PC-9 (cell line): ENCODE measurements around the gene EFEMP2. TPM values are rescaled to one million over a fixed set of nuclear protein-coding genes. Genes with fewer than 3 reads are reported as not detected.

ENCODE experiments used
- BruUV-seq: library from RNA; stranded (reverse); fragments of 400-500 nt; replicated peaks from 2 replicates; lab custom pipeline; 2021; lab: Mats Ljungman, UMichigan
- CTCF ChIA-PET: fragments of 300-600 bp; sonication (Branson Sonifier 250); formaldehyde crosslinking; loops from one replicate; lab custom pipeline; 2022; ENCODE audit warnings: antibody characterized with exemption; lab: Charles Lee
- POLR2A ChIA-PET: fragments of 300-600 bp; sonication (Branson Sonifier 250); formaldehyde crosslinking; loops from one replicate; lab custom pipeline; 2022; ENCODE audit warnings: antibody characterized with exemption; ENCODE audit not compliant: unreplicated experiment; lab: Charles Lee
- DNase-seq, 2 experiments: peaks; one replicate each; pipeline versions ENCODE4 v3.0.0 to v3.0.0-alpha.2; 2015 to 2022; ENCODE audit warnings: mixed read lengths in 1 of 2
- H2AFZ ChIP-seq: fragments of 200-600 bp; sonication (generic); 2 replicates; pipeline ENCODE4 v1.8.1; 2017; ENCODE audit warnings: antibody characterized with exemption
- H3F3A ChIP-seq: fragments of 200-600 bp; sonication (generic); 2 replicates; pipeline ENCODE4 v1.8.1; 2017; ENCODE audit warnings: antibody characterized with exemption, mild to moderate bottlenecking, low read depth; ENCODE audit not compliant: insufficient read depth
- H3K27ac ChIP-seq: fragments of 200-600 bp; sonication (generic); 2 replicates; pipeline ENCODE4 v1.6.1; 2016; ENCODE audit warnings: mixed run types
- H3K27me3 ChIP-seq: fragments of 200-600 bp; sonication (generic); 2 replicates; pipeline ENCODE4 v1.6.1; 2016; ENCODE audit warnings: low read depth, mixed run types; ENCODE audit not compliant: insufficient read depth
- H3K36me3 ChIP-seq: fragments of 200-600 bp; sonication (generic); 2 replicates; pipeline ENCODE4 v1.6.1; 2016; ENCODE audit warnings: low read depth, mixed run types
- H3K4me1 ChIP-seq: fragments of 200-600 bp; sonication (generic); replicated peaks from 2 replicates; pipeline ENCODE4 v1.6.1; 2016; ENCODE audit warnings: mixed run types; ENCODE audit not compliant: insufficient read depth
- H3K4me2 ChIP-seq: fragments of 200-600 bp; sonication (generic); 2 replicates; pipeline ENCODE4 v1.6.1; 2017; ENCODE audit warnings: mixed run types
- H3K4me3 ChIP-seq: fragments of 200-600 bp; sonication (generic); 2 replicates; pipeline ENCODE4 v1.6.1; 2016; ENCODE audit warnings: mixed run types
- H3K79me2 ChIP-seq: fragments of 200-600 bp; sonication (generic); 2 replicates; pipeline ENCODE4 v1.6.1; 2017; ENCODE audit warnings: low read depth, mixed run types
- H3K9me2 ChIP-seq: fragments of 200-600 bp; sonication (generic); 2 replicates; pipeline ENCODE4 v1.8.1; 2017; ENCODE audit warnings: mild to moderate bottlenecking; ENCODE audit not compliant: insufficient read depth
- H3K9me3 ChIP-seq: fragments of 200-600 bp; sonication (generic); 2 replicates; pipeline ENCODE4 v1.8.1; 2016; ENCODE audit warnings: low read depth; ENCODE audit not compliant: insufficient read depth
- H4K20me1 ChIP-seq: fragments of 200-600 bp; sonication (generic); 2 replicates; pipeline ENCODE4 v1.8.1; 2017; ENCODE audit not compliant: insufficient read depth
- CTCF ChIP-seq: fragments of 200-600 bp; sonication (generic); conservative IDR thresholded peaks from 2 replicates; pipeline ENCODE4 v1.6.1; 2017; ENCODE audit warnings: mixed run types, antibody characterized with exemption, mild to moderate bottlenecking, moderate library complexity
- EZH2 ChIP-seq: fragments of 200-600 bp; sonication (generic); IDR thresholded peaks from 2 replicates; pipeline ENCODE4 v1.8.0; 2017; ENCODE audit warnings: antibody characterized with exemption, low read depth
- intact Hi-C: fragments of 100-400 bp; cut with micrococcal nuclease; formaldehyde crosslinking; loops from one replicate; pipeline ENCODE4 v1.10.0; 2022; ENCODE audit not compliant: unreplicated experiment
- total RNA-seq: library from RNA; stranded (reverse); gene quantifications from 2 replicates; pipeline ENCODE4 v1.2.3, GENCODE V29; 2021

EFEMP2 gene
- total RNA-seq, 1 experiment from 2014 or later, result 18.1 TPM

- Histone ChIP-seq H3K4me1 (no peaks in the 10 kb centered on the region), H3K27me3 (no peaks in the 10 kb centered on the region), H4K20me1 (no peaks in the 10 kb centered on the region), H3K36me3 (no peaks in the 10 kb centered on the region), H3K79me2 (no peaks in the 10 kb centered on the region), H3K4me2 (no peak overlapping the region), H2AFZ (no peak overlapping the region), H3F3A (peaks cover 21% of the 10 kb centered on the region), H3K9me2 (no peaks in the 10 kb centered on the region), H3K27ac (no peak overlapping the region), H3K9me3 (no peaks in the 10 kb centered on the region), H3K4me3 (no peak overlapping the region)
- CTCF ChIA-PET, result interaction anchor here (0.6 kb wide), 1 partner anchor 45 kb away, joined by 3 read pairs; no protein-coding TSS in a partner anchor
- BruUV-seq, result no TSS peak
- DNase-seq, result no peak
- TF ChIP-seq EZH2 (no peak), CTCF (no peak)
- POLR2A ChIA-PET, result interaction anchor here (0.6 to 0.7 kb wide), 2 partner anchors 95 to 209 kb away, joined by 3 to 4 read pairs; no protein-coding TSS in a partner anchor
- intact Hi-C loops, result no loop called here
Measured at GRCh38 chr11:65844231-65844872, 28.2 kb downstream of the EFEMP2 start.

GRCh38 chr11:65843811-65844210 lies 28.8 kb downstream of the EFEMP2 start:
- CTCF ChIA-PET, result interaction anchor here (0.6 kb wide), 1 partner anchor 45 kb away, joined by 3 read pairs; no protein-coding TSS in a partner anchor
- H3K9me2 ChIP-seq, result no peaks in the 10 kb centered on the region
- peaks cover 17% of the 10 kb centered on the region for H3F3A ChIP-seq
- H3K27me3 ChIP-seq, result no peaks in the 10 kb centered on the region
- no TSS peak for BruUV-seq
- no peak overlapping the region for H3K27ac ChIP-seq
- no peaks in the 10 kb centered on the region for H3K9me3 ChIP-seq
- POLR2A ChIA-PET, result interaction anchor here (0.6 kb wide), 1 partner anchor 210 kb away, joined by 3 read pairs; no protein-coding TSS in a partner anchor
- H4K20me1 ChIP-seq, result no peaks in the 10 kb centered on the region
- no peak overlapping the region for H3K4me2 ChIP-seq
- H3K4me1 ChIP-seq, result no peaks in the 10 kb centered on the region
- H2AFZ ChIP-seq, result no peak overlapping the region
- DNase-seq, result no peak
- no peaks in the 10 kb centered on the region for H3K79me2 ChIP-seq
- TF ChIP-seq CTCF (no peak), EZH2 (no peak)
- no peak overlapping the region for H3K4me3 ChIP-seq
- intact Hi-C loops, result no loop called here
- H3K36me3 ChIP-seq, result no peaks in the 10 kb centered on the region

GRCh38 chr11:65842144-65842543 lies 30.5 kb downstream of the EFEMP2 start:
- peaks cover 2% of the 10 kb centered on the region; the same call in 1 of the 2 replicates for H3K9me3 ChIP-seq
- no peak for DNase-seq
- no peaks in the 10 kb centered on the region for H3K4me1 ChIP-seq
- POLR2A ChIA-PET, result no interaction called here
- no TSS peak for BruUV-seq
- no peaks in the 10 kb centered on the region for H3K27me3 ChIP-seq
- H3K4me3 ChIP-seq, result no peak overlapping the region
- no peak overlapping the region for H3K4me2 ChIP-seq
- H3K36me3 ChIP-seq, result no peaks in the 10 kb centered on the region
- CTCF ChIA-PET, result interaction anchor here (0.7 kb wide), 1 partner anchor 10 kb away, joined by 18 read pairs; no protein-coding TSS in a partner anchor
- H4K20me1 ChIP-seq, result no peaks in the 10 kb centered on the region
- no peaks in the 10 kb centered on the region for H3K79me2 ChIP-seq
- peaks cover 13% of the 10 kb centered on the region for H3F3A ChIP-seq
- TF ChIP-seq EZH2 (no peak), CTCF (no peak)
- no peaks in the 10 kb centered on the region for H3K9me2 ChIP-seq
- H2AFZ ChIP-seq, result no peak overlapping the region
- H3K27ac ChIP-seq, result no peak overlapping the region
- intact Hi-C loops, result no loop called here
